ENCODE results near the gene SLC28A1.

- TF ChIP-seq CTCF (IDR thresholded peaks at IDR 0.05; ENCODE audit: insufficient read depth, low read length, poor library complexity, severe bottlenecking), result no peak
- TF ChIP-seq EZH2phosphoT487 (conservative IDR thresholded peaks at IDR 0.05; ENCODE audit: low read length), result no peak
These were observed 13.0 kb upstream of the SLC28A1 start for GRCh38 chr15:84871428-84871985.

Data from SU-DHL-6 (cell line).